IPS DF 19.7 (cell line): Measurements from ENCODE around the gene RBM8A.

ENCODE experiments used
- DNase-seq: peaks from one replicate; pipeline ENCODE4 v3.0.0-alpha.2; 2013; ENCODE audit warnings: low read depth, low spot score

Gene RBM8A

DNA sequence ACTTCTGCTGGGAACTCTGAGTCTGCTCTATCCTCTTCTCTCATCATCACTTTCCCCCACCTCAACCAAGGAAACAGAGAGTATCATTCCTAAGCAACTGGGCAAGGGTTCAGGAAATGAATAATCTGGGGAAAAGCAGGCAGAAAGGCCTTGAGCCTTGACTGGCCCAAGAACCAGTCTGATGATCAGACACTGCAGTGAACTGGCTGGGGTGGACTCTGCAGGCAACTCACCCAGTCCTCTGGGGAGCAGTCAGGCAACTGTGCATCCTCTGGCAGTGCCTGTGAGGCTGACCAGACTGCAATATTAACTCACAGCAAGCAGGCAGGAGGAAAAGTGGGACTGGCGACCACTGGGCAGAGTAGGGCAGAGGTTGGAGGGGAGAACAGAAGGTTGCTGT is 42.6 kb downstream of the RBM8A start:
- DNase-seq, result no peak

DNA sequence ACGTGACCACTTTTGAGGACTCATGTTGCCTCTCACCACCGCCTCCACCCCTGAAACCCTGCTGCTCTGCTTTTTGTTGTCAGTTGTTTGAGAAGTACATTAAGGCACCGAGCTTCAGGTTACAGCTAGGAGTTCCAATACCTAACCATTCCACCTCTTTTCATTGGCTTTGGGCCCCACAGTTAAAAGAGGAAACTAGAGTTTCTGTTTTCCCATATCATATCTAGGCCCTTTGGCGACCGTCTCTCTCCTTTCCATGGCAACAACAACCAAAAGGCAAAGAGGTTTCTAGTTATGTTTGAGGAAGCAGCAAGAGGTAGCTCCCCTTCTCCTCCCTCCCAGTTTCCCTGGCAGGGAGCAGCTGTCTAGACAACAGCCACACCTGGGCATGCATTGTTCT is 47.5 kb downstream of the RBM8A start:
- no peak for DNase-seq

DNA sequence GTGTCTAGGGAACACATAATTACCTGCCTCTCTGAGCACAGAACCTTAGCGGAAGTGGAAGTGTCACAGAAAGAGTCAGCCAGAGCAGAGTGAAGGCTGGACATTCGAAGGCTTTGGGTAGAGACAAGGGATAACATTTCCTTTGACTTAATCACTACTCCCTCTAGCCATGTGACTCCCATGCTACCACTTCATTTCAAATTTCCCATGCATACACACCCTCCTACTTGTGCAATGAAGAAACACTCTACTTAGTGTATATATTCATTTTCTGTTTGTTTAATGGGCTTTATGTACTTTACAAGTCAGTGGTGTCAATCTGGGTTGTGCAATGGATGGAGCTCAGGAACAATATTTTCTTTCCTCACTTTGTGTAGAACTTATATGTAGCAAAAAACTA is 48.6 kb downstream of the RBM8A start:
- no peak for DNase-seq

DNA sequence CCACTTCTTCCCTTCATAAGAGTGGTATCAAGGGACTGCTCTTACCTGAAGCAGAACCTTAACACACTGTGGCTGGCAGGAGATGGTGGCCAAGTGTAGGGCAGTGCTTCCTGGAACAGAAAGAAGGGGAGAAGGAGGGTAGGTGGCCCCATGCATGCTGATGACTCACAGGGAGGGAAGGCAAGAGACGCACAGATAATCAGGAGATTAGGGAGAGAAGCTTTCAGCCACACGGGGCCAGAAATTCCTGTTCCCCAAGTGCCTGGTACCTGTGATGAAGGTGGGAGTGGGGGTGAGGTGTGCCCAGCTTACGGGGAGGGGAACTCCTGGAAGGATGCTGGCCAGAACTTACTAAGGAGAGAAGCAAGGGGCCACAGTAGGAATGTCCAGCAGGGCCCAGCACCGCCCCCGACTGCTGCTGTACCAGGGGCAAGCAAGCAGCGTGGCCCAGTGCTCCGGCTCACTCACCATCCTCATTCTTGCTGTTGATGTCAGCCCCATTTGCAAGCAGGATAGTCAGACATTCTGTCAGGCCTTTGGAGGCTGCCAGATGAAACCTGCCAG is 49.3 kb downstream of the RBM8A start:
- no peak for DNase-seq

DNA sequence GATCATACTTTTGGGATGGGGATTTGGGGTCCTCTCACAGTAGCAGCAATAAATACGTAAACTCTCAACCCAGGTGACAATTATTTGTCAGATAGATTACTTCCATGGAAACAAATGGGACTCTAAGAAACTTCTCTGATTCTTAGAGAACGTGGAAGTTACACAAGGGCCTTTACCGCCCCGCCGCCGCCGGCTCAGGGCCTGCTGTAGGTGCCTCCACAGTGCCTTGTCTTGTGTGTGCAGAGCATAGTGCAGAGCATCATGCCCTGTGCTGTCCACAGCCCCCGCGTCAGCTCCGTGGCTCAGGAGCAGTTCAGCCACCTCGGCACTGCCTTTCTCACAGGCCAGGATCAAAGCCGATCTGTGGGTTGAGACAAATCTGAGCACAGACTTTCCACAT is 52.6 kb downstream of the RBM8A start:
- DNase-seq, result no peak

DNA sequence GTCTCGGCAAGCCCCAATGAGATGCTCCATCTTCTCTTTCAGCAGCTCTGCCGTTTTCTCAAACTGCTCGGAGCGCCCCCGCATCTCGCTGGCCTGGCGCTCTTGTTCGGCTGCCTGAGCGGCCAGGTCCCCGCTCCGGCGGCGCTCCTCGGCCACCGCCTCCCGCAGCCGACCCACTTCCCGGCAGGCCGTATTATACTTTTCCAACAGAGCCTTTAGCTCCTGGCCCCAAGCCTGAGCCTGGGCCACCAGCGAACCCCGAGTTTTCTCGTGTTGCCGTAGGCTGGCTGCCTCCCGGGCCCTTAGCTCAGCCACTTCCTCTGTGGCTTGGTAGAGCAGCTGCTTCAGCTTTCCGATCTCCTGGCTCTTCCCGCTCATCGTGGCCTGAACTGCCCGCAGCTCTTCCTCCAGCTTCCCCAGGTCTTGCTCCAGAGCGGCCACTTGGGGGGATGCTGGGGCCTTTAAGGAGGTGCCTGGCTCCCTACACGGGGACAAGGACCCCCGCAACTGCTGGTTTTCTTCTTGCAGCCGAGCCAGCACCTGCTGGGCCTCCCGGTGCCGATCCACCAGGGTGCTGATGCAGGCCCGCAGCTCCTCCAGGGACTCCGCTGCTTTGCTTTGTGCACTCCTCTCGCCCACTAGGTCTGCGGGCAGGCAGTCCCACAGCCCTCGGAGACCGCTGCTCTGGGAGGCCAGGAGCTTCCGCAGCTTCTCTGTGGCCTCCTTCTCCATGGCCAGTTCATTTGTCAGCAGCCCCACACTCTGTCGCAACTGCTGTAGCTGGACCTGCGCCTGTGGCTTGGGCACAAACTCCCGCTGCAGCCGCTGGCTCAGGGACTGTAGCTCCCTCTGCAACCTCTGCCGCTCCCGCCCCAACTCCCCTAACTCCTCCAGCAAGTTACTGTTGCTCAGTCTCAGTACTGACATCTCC is 55.0 kb downstream of the RBM8A start:
- DNase-seq, result no peak
